ENCODE data around the gene MPND. TPM values are rescaled to one million over a fixed set of nuclear protein-coding genes. Genes with fewer than 3 reads are reported as not detected.
A peak's percentile ranks its signal among the peaks of the same experiment; 100 is the strongest.

The MPND gene
- total and polyA plus RNA-seq, 10 of the 15 experiments (the other 5 are each of a cell fraction or from before 2014, with no cell fraction given) = 0.79 to 18.3 (median 6.0) TPM

GRCh38 chr19:4357921-4358326, 14.6 kb downstream of the MPND start (continued):
- TF ChIP-seq IRF3 (IDR thresholded peaks at IDR 0.05) (no peak), PML (IDR thresholded peaks at IDR 0.05; ENCODE audit: low read length) (0 out of 2 replicates have a peak, but pooled peaks have one; percentile 22), POLR2A (IDR thresholded peaks at IDR 0.05; ENCODE audit: low read depth, low read length) (peak; percentile 58; the same call in 1 of the 2 replicates)

GRCh38 chr19:4358709-4359626, 15.6 kb downstream of the MPND start:
- DNase-seq (ENCODE audit: low read depth, low spot score) = no peak
- in situ Hi-C loops (cut with MboI) = no loop called here
- intact Hi-C loops (cut with micrococcal nuclease; ENCODE audit: unreplicated experiment) = no loop called here
- peak; percentile 33; the same call in 1 of the 2 replicates for TF ChIP-seq POLR2A (IDR thresholded peaks at IDR 0.05; ENCODE audit: low read depth, low read length)
- no peak for TF ChIP-seq MYB (IDR thresholded peaks at IDR 0.05; ENCODE audit: borderline replicate concordance, low read depth, low read length)
- ChIA-PET POLR2A (no interaction called here), SMC1A (ENCODE audit: uncharacterized antibody, unreplicated experiment) (no interaction called here), RAD21 (ENCODE audit: unreplicated experiment) (no interaction called here), CTCF (no interaction called here)
- Histone ChIP-seq H3K36me3 (ENCODE audit: control insufficient read depth in 2 of 2, insufficient read depth in 2 of 2, low read length in 1 of 2) (peaks cover 17 to 36% of the 10 kb centered on the region in 2 experiments; a peak in 3 of 4 replicates), H3K9ac (ENCODE audit: control insufficient read depth, insufficient read depth, low read length) (no peak overlapping the region), H3K27me3 (replicated peaks in 1 of 2; ENCODE audit: control insufficient read depth in 2 of 2, insufficient read depth in 2 of 2, low read length in 1 of 2) (no peaks in the 10 kb centered on the region), H3K4me2 (ENCODE audit: control insufficient read depth, insufficient read depth) (no peak overlapping the region), H4K20me1 (ENCODE audit: control insufficient read depth, insufficient read depth) (no peaks in the 10 kb centered on the region), H3K4me3 (no peak overlapping the region), H2AFZ (ENCODE audit: control insufficient read depth, low read depth, low read length) (no peak overlapping the region), H3K4me1 (ENCODE audit: control insufficient read depth, insufficient read depth, low read length) (no peaks in the 10 kb centered on the region), H3K9me3 (replicated peaks; ENCODE audit: control insufficient read depth, insufficient read depth, low read length) (no peaks in the 10 kb centered on the region), H3K79me2 (ENCODE audit: control insufficient read depth, insufficient read depth, low read length) (no peaks in the 10 kb centered on the region), H3K27ac (ENCODE audit: control insufficient read depth, insufficient read depth) (no peak overlapping the region)
- no peak for ATAC-seq
- WGBS (ENCODE audit: insufficient coverage, insufficient replicate concordance, low lambda C conversion rate, missing lambda C conversion rate) = 83% methylated on average over 25 of the region's 25 CpGs
- no TSS peak for BruUV-seq (replicated peaks)
- FAIRE-seq = no peak

Measured in GM12878 (cell line).